ENCODE data around the gene TMED5.
A peak's percentile ranks its signal among the peaks of the same experiment; 100 is the strongest.

The TMED5 gene

DNA sequence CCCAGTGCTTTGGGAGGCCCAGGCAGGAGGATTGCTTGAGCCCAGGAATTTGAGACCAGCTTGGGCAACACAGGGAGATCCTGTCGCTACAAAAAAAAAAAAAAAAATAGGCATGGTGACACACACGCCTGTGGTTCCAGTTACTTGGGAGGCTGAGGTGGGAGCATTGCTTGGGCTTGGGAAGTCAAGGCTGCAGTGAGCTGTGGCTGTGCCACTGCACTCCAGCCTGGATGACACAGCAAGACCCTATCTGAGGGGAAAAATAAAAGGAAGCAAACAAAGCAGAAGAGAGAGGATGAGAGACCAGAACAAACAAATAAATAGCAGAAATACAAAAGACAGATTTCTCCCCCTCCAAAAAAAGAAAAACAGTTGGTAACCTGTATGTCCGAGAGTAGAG is 67.1 kb downstream of the TMED5 start:
- no peak overlapping the region for H3K4me3 ChIP-seq (ENCODE audit: low read depth, low read length)
- no peak for DNase-seq (ENCODE audit: low read depth)
- TF ChIP-seq, protein P1, sequence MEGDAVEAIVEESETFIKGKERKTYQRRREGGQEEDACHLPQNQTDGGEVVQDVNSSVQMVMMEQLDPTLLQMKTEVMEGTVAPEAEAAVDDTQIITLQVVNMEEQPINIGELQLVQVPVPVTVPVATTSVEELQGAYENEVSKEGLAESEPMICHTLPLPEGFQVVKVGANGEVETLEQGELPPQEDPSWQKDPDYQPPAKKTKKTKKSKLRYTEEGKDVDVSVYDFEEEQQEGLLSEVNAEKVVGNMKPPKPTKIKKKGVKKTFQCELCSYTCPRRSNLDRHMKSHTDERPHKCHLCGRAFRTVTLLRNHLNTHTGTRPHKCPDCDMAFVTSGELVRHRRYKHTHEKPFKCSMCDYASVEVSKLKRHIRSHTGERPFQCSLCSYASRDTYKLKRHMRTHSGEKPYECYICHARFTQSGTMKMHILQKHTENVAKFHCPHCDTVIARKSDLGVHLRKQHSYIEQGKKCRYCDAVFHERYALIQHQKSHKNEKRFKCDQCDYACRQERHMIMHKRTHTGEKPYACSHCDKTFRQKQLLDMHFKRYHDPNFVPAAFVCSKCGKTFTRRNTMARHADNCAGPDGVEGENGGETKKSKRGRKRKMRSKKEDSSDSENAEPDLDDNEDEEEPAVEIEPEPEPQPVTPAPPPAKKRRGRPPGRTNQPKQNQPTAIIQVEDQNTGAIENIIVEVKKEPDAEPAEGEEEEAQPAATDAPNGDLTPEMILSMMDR (IDR thresholded peaks at IDR 0.05; ENCODE audit: low read depth, low read length): no peak
- no peak for TF ChIP-seq MYC (IDR thresholded peaks at IDR 0.05; ENCODE audit: low read depth, low read length)
- TF ChIP-seq POLR2A (IDR thresholded peaks at IDR 0.05; ENCODE audit: extremely low read depth, insufficient read length): no peak
- TF ChIP-seq, protein P2, sequence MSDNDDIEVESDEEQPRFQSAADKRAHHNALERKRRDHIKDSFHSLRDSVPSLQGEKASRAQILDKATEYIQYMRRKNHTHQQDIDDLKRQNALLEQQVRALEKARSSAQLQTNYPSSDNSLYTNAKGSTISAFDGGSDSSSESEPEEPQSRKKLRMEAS (IDR thresholded peaks at IDR 0.05; ENCODE audit: low read depth, low read length): no peak

DNA sequence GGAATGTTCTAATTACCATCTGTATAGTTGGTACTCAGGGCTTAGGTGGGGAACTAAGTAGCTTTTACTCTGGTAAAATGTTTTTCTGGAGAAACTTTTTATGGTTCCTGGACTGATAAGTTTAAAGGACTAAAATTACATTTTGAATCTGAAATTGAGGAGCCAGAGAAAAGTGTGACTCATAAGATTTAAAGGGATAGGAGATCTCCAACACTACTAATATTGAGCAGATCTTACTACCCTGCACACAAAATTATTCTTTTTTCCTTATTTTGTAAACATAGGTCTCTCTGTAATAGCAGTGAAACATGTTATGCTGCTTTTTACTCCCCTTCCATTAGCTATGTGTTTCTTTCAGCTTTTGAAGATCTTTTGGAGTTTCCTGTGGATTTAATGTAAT is 68.7 kb downstream of the TMED5 start:
- H3K4me3 ChIP-seq (ENCODE audit: low read depth, low read length): no peak overlapping the region

DNA sequence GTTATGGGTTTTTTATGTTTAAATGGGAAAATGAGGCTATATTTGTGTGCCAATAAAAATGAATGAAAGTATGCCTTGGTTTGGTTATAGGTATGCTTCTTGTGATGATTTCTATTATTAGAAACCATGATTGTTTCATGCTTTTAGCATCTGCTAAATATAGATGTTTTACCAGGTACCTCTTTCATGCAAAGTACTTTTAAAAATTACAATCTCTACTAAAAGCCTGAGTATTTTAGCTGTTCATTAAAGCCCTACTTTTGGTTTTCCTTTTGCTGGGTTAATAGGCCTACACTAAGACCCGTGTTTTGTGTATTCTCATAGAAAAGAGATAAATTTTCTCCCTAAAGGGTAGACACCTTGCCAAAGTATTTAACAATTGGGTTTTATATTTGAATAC is 69.1 kb downstream of the TMED5 start:
- no peak overlapping the region for H3K4me3 ChIP-seq (ENCODE audit: low read depth, low read length)
- DNase-seq (ENCODE audit: low read depth): no peak
- TF ChIP-seq, protein P2 (IDR thresholded peaks at IDR 0.05; ENCODE audit: low read depth, low read length): no peak
- TF ChIP-seq, protein P1 (IDR thresholded peaks at IDR 0.05; ENCODE audit: low read depth, low read length): no peak
- TF ChIP-seq MYC (IDR thresholded peaks at IDR 0.05; ENCODE audit: low read depth, low read length) (no peak), POLR2A (IDR thresholded peaks at IDR 0.05; ENCODE audit: extremely low read depth, insufficient read length) (no peak)

More for the DNA sequence above, 68.7 kb downstream of the TMED5 start:
- TF ChIP-seq POLR2A (IDR thresholded peaks at IDR 0.05; ENCODE audit: extremely low read depth, insufficient read length) (no peak), MYC (IDR thresholded peaks at IDR 0.05; ENCODE audit: low read depth, low read length) (no peak)
- TF ChIP-seq, protein P2 (IDR thresholded peaks at IDR 0.05; ENCODE audit: low read depth, low read length): no peak
- TF ChIP-seq, protein P1 (IDR thresholded peaks at IDR 0.05; ENCODE audit: low read depth, low read length): no peak
- peak; percentile 4 for DNase-seq (ENCODE audit: low read depth)

DNA sequence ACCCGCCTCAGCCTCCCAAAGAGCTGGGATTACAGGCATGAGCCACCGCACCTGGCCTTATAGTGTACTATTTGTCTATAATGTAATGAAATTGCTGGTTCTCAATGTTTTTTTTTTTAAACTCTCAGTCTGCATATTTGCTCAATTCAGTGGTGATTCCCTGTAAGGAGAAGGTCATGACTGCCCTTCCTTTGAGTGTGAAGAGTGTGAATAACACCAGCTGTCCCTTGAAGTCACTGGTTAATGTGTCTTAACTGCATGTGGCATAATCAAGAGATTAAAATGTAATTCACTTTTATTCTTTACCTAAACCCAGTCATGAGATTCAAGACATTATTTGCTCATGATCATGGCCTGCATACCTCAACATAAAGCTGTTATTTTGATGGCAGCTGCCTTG is 70.6 kb downstream of the TMED5 start:
- TF ChIP-seq, protein P2 (IDR thresholded peaks at IDR 0.05; ENCODE audit: low read depth, low read length): no peak
- TF ChIP-seq, protein P1 (IDR thresholded peaks at IDR 0.05; ENCODE audit: low read depth, low read length): no peak
- no peak for TF ChIP-seq MYC (IDR thresholded peaks at IDR 0.05; ENCODE audit: low read depth, low read length)
- H3K4me3 ChIP-seq (ENCODE audit: low read depth, low read length): no peak overlapping the region
- DNase-seq (ENCODE audit: low read depth): no peak

DNA sequence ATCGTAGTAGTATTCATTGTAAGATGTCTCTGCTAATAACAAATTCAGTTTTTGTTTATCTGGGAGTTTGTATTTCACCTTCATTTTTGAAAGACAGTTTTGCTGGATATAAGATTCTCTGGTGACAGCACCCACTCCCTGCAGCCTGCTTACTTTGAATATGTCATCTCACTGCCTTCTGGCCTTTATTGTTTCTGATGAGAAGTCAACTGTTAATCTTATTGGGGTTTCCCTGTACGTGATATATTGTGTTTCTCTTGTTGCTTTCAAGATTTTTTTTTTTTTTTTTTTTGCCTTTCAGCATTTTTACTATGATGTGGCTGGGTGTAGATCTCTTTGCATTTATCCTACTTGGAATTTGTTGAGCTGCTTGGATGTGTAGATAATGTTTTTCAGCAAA is 71.9 kb downstream of the TMED5 start:
- TF ChIP-seq POLR2A (IDR thresholded peaks at IDR 0.05; ENCODE audit: extremely low read depth, insufficient read length) (no peak), MYC (IDR thresholded peaks at IDR 0.05; ENCODE audit: low read depth, low read length) (no peak)
- TF ChIP-seq, protein P2 (IDR thresholded peaks at IDR 0.05; ENCODE audit: low read depth, low read length): no peak
- TF ChIP-seq, protein P1 (IDR thresholded peaks at IDR 0.05; ENCODE audit: low read depth, low read length): no peak
- no peak overlapping the region for H3K4me3 ChIP-seq (ENCODE audit: low read depth, low read length)
- DNase-seq (ENCODE audit: low read depth): peak; percentile 8

DNA sequence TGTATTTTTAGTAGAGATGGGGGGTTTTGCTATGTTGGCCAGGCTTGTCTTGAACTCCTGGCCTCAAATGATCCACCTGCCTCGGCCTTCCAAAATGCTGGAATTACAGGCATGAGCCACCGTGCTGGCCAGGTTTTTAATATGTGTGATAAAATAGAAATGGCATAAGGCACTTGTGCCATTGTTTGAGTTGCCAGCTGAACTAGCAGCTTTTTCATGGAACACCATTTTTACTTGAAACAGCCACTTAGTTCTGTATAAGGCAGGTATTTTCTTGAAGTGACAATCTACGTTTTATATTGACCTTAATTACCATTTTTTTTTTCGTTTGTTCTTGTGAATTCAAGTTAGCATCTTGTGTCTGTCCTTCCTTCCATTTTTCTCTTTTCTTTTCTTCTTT is 72.8 kb downstream of the TMED5 start:
- TF ChIP-seq POLR2A (IDR thresholded peaks at IDR 0.05; ENCODE audit: extremely low read depth, insufficient read length) (no peak), MYC (IDR thresholded peaks at IDR 0.05; ENCODE audit: low read depth, low read length) (no peak)
- TF ChIP-seq, protein P1 (IDR thresholded peaks at IDR 0.05; ENCODE audit: low read depth, low read length): no peak
- TF ChIP-seq, protein P2 (IDR thresholded peaks at IDR 0.05; ENCODE audit: low read depth, low read length): no peak
- no peak for DNase-seq (ENCODE audit: low read depth)
- H3K4me3 ChIP-seq (ENCODE audit: low read depth, low read length): no peak overlapping the region
